Adrenal gland (tissue), 12 donors: ENCODE data around the gene NMRK2. TPM values are rescaled to one million over a fixed set of nuclear protein-coding genes. Genes with fewer than 3 reads are reported as not detected.
"Not testable (repeated sequence)": the region's sequence is repeated elsewhere in the genome, so short reads cannot be mapped to it uniquely, and the experiment has no call there.

Experiments used
- DNase-seq, 7 donors: peaks; one replicate each; pipeline ENCODE4 v3.0.0-alpha.2; 2019 to 2020
- H3K27ac ChIP-seq, 5 donors: fragments of 200-600 bp; sonication (generic) in 4 of 5; 1 replicate in 3 of 5; 2 replicates in 2 of 5; pipeline versions ENCODE4 v1.5.1 to v1.8.0; 2016 to 2020; ENCODE audit warnings: mild to moderate bottlenecking in 1 of 5
- H3K27me3 ChIP-seq: fragments of 200-600 bp; 2 replicates; pipeline ENCODE4 v1.8.0; 2021
- H3K36me3 ChIP-seq, 2 donors: fragments of 200-600 bp; replicated peaks in 1 of 2; 1 replicate in 1 of 2; 2 replicates in 1 of 2; pipeline versions ENCODE4 v1.5.1 to v1.8.0; 2018 to 2022
- H3K4me1 ChIP-seq, 2 donors: fragments of 200-600 bp; replicated peaks in 1 of 2; 1 replicate in 1 of 2; 2 replicates in 1 of 2; pipeline versions ENCODE4 v1.5.1 to v1.8.0; 2018 to 2021
- H3K4me3 ChIP-seq, 4 donors: fragments of 200-600 bp; sonication (generic) in 3 of 4; one replicate each; pipeline ENCODE4 v1.5.1; 2016 to 2018
- H3K9me3 ChIP-seq, 3 donors: fragments of 200-600 bp; sonication (generic) in 1 of 3; replicated peaks in 1 of 3; 1 replicate in 2 of 3; 2 replicates in 1 of 3; pipeline versions ENCODE4 v1.5.1 to v1.8.0; 2016 to 2021
- POLR2A ChIP-seq, 2 donors: fragments of 450-650 bp; IDR thresholded peaks; one replicate each; pipeline ENCODE4 v1.6.1; 2017; ENCODE audit warnings: antibody characterized with exemption in 2 of 2, mild to moderate bottlenecking in 2 of 2, moderate library complexity in 1 of 2
- WGBS, 4 donors: extraction: QIAGEN DNeasy Blood & Tissue Kit in 2 of 4; methylation state at CpG; one replicate each; pipeline versions ENCODE4 v1.1.5 to v1.1.7; 2013 to 2017; 5-methylcytosine and 5-hydroxymethylcytosine counted together
- intact Hi-C, 2 donors: fragments of 100-400 bp; cut with DNase I; formaldehyde crosslinking; loops; one replicate each; pipeline versions ENCODE4 v1.14.1 to v1.15.0; 2022 to 2023
- polyA plus RNA-seq, 3 donors: library from polyadenylated mRNA; stranded (reverse); fragments of 200-250 nt in 2 of 3; fragments of 350-450 nt in 1 of 3; fragmentation: Illumina TruSeq in 1 of 3; extraction: RNeasy Lipid Tissue Mini Kit (QIAGEN cat#74804) in 1 of 3; gene quantifications; one replicate each; pipeline ENCODE4 v1.2.3, GENCODE V29; 2013 to 2014
- total RNA-seq, 9 donors: library from RNA; depleted of rRNA in 4 of 9; stranded (reverse); fragments of >200 nt in 4 of 9; fragments of 120-200 nt in 1 of 9; fragmentation: NEBNext Ultra II Directional in 1 of 9; extraction: Animal tissue kit (Norgen Biotek cat#: 25700) in 1 of 9; gene quantifications; one replicate each; pipeline versions ENCODE4 v1.1.0 to v1.2.4, GENCODE V29; 2013 to 2023
- TF ChIP-seq, protein P1 (sequence below), 6 experiments: fragments of 450-650 bp in 4 of 6; fragments of 200-600 bp in 2 of 6; sonication (generic) in 1 of 6; IDR thresholded peaks; 1 replicate in 5 of 6; 2 replicates in 1 of 6; pipeline versions ENCODE4 v1.5.1 to v1.8.0; 2016 to 2021; ENCODE audit warnings: antibody characterized with exemption in 6 of 6, mild to moderate bottlenecking in 2 of 6, moderate library complexity in 1 of 6
- donor health status: healthy with polysubstance abuse.
- donor health status: Bipolar disorder and iron deficiency.
- donor health status: DM: yes; HTN: yes; CAD: no.
- donor health status: DM: no; HTN: no; CAD: no.
- donor health status: DM: no; HTN: no; CAD: no.
- donor health status: DM: yes; HTN: yes; CAD: no.

Gene NMRK2
- total and polyA plus RNA-seq, 12 donors: 0.36 to 14.7 (median 1.9) TPM; not detected in 4

DNA sequence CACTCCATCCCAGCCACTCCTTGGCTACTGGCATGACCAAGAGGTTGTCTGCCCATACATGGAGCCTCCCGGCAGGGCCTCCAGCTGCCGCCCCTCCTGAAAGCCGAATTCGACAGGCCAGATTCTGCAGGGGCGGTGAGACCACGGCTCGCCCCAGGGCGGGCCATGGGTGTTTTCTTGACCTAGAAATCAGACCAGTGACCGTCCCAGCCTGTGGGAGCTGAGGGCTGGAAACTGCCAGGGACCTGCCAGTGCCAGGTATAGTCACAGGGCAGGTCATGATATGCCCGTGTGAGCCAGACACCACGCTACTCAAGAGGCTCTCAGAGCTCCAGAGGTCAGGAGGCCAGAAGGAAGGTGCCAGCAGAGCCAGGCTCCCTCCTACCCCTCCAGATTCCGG, 21.2 kb downstream of the NMRK2 start:
- TF ChIP-seq POLR2A (IDR thresholded peaks at IDR 0.05): no peak
- TF ChIP-seq, protein P1, sequence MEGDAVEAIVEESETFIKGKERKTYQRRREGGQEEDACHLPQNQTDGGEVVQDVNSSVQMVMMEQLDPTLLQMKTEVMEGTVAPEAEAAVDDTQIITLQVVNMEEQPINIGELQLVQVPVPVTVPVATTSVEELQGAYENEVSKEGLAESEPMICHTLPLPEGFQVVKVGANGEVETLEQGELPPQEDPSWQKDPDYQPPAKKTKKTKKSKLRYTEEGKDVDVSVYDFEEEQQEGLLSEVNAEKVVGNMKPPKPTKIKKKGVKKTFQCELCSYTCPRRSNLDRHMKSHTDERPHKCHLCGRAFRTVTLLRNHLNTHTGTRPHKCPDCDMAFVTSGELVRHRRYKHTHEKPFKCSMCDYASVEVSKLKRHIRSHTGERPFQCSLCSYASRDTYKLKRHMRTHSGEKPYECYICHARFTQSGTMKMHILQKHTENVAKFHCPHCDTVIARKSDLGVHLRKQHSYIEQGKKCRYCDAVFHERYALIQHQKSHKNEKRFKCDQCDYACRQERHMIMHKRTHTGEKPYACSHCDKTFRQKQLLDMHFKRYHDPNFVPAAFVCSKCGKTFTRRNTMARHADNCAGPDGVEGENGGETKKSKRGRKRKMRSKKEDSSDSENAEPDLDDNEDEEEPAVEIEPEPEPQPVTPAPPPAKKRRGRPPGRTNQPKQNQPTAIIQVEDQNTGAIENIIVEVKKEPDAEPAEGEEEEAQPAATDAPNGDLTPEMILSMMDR (IDR thresholded peaks at IDR 0.05): no peak
- intact Hi-C loops: no loop called here
- Histone ChIP-seq H3K4me1 (peaks cover 19 to 24% of the 10 kb centered on the region in 2 donors), H3K4me3 (no peak overlapping the region), H3K27ac (no peak overlapping the region), H3K9me3 (no peaks in the 10 kb centered on the region), H3K36me3 (peaks cover 0 to 16% of the 10 kb centered on the region in 2 donors), H3K27me3 (no peaks in the 10 kb centered on the region)
- DNase-seq: no peak
- 76 to 89% (median 82%) methylated on average over 3 to 12 of the region's 12 CpGs for WGBS, 4 donors

DNA sequence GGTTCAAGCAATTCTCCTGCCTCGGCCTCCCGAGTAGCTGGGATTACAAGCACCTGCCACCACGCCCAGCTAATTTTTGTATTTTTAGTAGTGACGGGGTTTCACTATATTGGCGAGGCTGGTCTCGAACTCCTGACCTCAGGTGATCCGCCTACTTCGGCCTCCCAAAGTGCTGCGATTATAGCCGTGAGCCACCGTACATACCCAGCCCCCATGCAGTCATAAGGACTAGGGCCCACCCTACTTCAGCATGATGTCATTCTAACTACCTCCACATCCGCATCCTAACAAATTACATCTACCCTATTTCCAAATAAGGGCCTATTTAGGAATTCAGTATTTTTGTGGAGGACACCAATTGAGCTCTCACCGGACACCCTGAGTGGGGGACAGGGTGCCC, 22.4 kb downstream of the NMRK2 start:
- Histone ChIP-seq H3K4me1 (peaks cover 18 to 23% of the 10 kb centered on the region in 2 donors), H3K36me3 (peaks cover 0 to 28% of the 10 kb centered on the region in 2 donors)
- DNase-seq, H3K4me3 ChIP-seq, intact Hi-C loops, H3K27ac ChIP-seq, H3K9me3 ChIP-seq, H3K27me3 ChIP-seq: not testable (repeated sequence)
- WGBS, 4 donors: 86 to 90% (median 87%) methylated on average over 13 of the region's 13 CpGs

DNA sequence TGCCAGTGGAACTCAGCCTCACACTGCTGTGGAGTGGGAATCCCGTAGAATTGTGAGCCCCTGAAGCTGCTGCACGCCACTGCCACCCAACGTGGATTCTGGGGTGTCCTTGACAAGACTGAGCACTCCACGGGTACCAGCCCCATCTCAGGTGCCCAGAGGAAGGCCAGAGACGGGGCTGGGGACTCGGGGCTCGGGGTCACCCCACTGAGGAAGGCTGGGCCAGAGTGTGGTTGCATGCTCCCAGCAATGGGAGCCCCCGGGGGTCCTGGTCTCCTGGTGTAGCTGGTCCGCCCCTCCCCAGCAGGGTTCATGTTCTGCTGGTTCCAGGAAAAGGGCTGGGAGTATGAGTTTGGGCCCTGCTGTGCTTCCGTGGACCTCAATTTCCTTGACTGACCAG, 22.8 kb downstream of the NMRK2 start:
- H3K27ac ChIP-seq: no peak overlapping the region
- intact Hi-C loops: no loop called here
- TF ChIP-seq, protein P1 (IDR thresholded peaks at IDR 0.05): no peak
- TF ChIP-seq POLR2A (IDR thresholded peaks at IDR 0.05): no peak
- H3K4me3 ChIP-seq: no peak overlapping the region
- H3K36me3 ChIP-seq: peaks cover 0 to 32% of the 10 kb centered on the region in 2 donors
- no peaks in the 10 kb centered on the region for H3K9me3 ChIP-seq
- no peak for DNase-seq
- H3K4me1 ChIP-seq: peaks cover 13 to 19% of the 10 kb centered on the region in 2 donors
- 86 to 100% (median 89%) methylated on average over 3 to 10 of the region's 10 CpGs for WGBS, 4 donors
- no peaks in the 10 kb centered on the region for H3K27me3 ChIP-seq

DNA sequence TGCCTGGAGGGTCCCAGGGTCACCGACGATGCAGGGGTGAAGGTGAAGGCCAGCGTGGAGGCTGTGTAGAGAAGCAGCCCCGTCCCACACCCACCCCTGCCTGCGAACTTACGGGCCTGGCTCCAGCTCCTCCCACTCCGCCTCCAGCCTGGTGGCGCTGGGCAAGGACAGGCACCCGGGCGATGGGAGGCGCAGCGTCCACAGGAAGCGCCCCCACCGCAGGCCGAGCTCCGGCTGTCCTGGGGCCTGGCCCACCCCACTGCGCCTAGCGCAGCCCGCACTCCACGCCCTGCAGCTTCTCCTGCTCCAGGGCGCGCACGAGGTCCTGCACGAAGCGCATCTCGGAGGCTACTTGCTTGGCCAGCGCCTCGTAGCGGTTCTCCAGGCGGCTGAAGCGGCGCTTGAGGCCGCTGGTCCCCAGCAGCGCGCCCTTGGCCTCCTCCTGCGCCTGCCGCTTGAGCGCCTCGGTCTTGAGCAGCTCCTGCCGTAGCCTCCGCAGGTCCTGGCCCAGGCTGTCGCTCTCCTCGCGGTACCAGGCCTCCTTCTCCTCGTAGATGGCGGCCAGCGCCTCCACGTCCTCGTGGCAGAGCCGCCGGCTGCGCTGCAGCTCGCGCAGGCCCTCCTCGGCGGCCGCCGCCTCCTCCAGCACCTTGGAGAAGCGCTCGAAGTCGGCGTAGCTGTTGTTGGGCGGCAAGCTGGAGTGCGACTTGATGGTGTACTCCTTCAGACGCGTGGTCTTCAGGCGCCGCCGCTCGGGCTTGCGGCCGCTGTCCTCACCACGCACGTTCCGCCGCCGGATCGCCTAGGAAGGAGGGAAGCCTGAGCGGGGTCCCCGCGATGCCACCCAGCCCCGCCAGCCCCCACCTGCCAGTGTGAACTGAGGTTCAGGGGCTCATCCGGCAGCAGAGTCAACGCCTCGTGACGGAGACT, 26.2 kb downstream of the NMRK2 start:
- intact Hi-C loops: no loop called here
- no peak overlapping the region for H3K4me3 ChIP-seq
- 94 to 97% (median 96%) methylated on average over 47 to 86 of the region's 86 CpGs for WGBS, 4 donors
- no peak for DNase-seq
- no peaks in the 10 kb centered on the region for H3K9me3 ChIP-seq
- H3K27me3 ChIP-seq: no peaks in the 10 kb centered on the region
- no peaks in the 10 kb centered on the region for H3K4me1 ChIP-seq
- TF ChIP-seq, protein P1 (IDR thresholded peaks at IDR 0.05): no peak
- no peak for TF ChIP-seq POLR2A (IDR thresholded peaks at IDR 0.05)
- no peak overlapping the region for H3K27ac ChIP-seq
- peaks cover 0 to 66% of the 10 kb centered on the region in 2 donors for H3K36me3 ChIP-seq
